NCI-H446 (cell line): Measurements from ENCODE around the gene MED27.
A peak's percentile ranks its signal among the peaks of the same experiment; 100 is the strongest.
"Not testable (repeated sequence)": the region's sequence is repeated elsewhere in the genome, so short reads cannot be mapped to it uniquely, and the experiment has no call there.

Experiments used
- DNase-seq, 2 experiments: peaks; one replicate each; lab custom pipeline; 2025; lab: John Stamatoyannopoulos, UW

The MED27 gene

DNA sequence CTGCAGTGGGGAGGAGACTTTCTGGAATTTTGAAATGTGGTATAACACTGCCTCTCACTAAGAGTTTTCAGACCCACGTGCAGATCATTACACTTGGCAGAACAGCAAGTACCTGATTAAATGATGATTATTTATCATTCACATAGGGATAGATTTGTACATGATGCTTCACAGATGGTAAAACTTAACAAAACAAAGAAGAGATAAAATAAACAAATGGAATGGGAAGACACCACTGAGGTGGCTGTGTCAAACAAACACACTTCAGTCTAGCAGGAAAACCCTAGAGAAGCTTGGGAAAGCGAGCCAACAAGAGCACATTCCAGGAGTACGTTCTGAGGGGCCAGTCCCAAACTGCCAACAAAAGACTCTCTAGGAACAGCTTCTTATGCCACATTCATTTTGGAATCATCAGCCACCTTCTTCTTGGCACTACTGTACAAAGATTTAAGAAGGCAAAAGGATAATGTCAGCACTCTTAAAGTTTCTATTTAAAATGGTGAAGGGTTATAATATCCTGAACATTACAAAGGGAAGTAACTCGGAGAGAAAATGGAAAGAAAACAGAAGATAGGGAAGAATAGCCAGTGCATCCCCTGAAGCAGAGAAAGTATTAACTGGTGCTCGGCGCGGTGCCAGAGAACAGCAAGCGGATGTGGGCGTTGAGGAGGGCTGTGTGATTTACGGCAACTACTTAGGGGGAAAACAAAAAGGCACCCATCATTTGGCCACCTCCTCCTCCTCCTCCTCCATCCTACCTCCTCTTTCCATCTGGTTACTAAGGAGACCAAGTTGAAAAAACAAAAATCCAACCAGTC, 1.6 kb downstream of the MED27 start:
- DNase-seq, result peak in 1 of 2 experiments; percentile 4

- DNase-seq, result no peak
Observed at GRCh38 chr9:132075853-132076252, 3.8 kb downstream of the MED27 start.

DNA sequence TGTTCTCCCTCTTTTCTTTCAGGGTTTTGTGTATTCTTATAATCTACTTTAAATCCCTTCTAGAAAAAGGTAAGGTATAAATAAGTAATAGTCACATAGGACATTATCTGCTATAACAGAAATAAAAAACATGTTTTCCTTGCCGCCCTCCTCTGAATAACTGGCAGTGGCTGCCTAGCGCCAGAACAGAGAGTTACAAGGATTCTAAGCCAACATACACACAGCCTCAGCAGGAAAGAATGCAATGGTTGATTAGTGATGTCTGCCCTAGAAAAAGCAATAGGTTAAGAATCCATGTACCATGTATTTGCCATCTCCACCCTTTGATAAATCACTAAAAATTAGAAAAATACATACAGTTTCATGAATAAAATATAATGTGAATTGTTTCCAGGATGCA, 4.9 kb downstream of the MED27 start:
- no peak for DNase-seq

DNA sequence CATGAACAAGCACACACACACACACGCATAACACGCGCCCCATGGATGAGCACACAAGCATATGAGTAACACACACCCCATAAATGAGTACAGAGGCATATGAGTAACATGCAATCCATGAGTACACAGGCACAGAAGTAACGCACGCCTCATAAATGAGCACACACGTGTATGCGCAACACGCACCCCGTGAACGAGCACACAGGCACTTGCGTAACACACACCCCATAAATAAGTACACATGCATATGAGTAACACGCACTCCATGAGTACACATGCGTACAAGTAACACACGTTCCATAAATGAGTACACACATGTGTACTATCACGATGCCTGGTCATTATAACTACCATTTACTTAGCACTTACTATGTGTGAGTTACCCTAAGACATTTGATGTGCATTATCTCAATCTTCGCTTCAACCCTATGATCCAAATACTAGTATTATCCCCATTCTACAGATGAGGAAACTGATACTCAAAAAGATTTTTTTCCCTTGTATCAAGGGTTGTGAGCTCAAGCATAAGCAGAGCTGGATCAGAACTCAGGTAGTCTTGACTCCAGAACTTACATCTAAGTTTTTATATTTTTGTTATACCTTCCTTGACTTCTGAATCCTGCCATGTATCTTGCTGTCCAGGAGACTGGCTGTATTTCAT, 7.7 kb downstream of the MED27 start:
- DNase-seq, result no peak

DNA sequence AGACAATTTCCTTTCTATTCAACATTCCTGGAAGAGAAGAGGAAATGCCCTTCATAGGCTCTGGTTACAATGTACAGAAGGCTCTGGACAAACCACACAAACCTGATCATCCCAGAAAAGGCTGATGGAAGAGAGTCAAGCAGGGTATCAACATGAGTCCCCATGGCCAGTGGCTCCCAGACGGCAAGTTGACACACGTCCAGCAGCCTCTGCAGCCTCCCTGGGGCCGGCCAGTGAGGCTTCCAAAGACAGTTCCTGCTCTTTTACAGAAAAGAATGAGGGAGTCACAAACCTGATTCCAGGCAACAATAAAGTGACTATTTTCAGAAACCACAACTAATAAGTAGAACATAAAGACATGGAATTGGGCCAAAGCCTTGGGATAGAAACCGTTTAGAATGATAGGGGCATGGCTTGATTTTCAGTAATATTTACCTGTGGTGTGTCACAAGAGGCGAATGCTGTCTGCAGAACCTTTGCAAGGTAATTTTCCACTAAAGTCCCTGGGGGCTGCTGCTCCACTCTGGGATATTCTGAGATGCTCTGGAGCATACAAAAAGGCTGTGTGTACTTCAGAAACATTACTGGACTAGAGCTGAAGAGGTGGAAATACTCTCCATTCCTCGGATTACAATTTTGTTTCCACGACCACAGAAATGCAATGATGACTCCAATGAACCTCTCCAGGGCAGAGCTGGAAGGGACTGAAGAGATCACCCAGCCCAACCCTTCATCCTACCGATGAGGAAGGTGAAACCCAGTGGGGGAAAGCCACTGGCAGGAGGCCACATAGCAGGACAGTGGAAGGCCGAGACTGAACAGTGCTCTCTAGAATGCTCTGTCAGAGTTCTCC, 10.4 kb downstream of the MED27 start:
- no peak for DNase-seq

GRCh38 chr9:132068605-132069004, 11.1 kb downstream of the MED27 start:
- no peak for DNase-seq

GRCh38 chr9:132066511-132066910, 13.2 kb downstream of the MED27 start:
- no peak for DNase-seq

DNA sequence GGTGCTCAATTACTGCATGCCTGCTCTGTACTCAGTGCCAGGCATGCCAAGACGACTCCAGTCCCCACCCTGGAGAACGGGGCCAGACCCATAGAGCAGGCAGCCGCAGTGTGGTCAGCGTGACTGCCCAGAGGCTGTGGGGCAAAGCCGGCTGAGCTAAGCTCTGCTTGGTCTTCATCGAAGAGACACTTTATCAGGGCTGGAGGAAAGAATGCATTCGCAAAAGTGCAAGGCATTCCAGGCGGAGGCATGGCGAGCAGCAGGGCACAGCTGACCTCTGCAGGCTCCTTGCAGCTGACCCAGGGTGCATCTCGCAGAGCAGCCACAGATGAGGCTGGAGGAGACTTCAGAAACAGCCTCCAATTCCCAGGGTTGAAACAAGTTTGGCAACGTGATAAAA, 13.6 kb downstream of the MED27 start:
- DNase-seq, result no peak

DNA sequence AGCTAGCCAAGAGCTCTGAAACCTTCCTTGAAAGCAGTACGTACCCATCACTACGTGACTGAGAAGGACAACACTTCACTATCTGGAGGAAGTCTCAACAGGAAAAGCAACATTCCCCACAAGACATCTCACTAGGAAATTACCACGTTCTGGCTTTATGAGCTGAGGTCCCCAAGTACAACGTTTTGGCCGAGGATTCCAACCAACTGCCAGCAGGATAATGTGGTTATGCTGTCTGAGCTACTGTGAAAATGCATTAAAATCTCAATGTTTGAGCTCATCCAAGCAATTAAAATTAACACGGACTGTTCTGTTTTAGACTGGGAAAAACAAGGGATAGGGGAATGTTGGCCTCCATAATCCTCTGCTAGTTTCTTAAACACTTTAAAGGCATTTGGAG, 16.4 kb downstream of the MED27 start:
- DNase-seq, result no peak

DNA sequence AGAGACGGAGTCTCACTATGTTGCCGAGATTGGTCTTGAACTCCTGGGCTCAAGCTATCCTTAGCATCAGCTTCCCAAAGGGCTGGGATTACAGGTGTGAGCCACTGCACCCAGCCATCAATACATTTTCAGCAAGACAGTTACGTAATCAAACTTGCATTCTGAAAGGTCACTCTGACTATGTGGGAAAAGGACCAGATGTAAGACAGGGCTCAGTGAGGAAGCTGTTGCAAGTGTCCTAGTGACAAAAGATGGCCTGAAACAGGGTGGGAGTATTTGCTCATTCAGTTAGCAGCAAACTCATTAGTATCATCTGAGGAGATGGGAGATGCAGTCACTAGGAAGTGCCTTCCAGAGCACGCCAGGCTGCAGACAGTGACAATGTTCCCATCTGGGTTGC, 16.9 kb downstream of the MED27 start:
- no peak for DNase-seq

GRCh38 chr9:132061526-132061925, 18.1 kb downstream of the MED27 start:
- no peak for DNase-seq

- no peak for DNase-seq
Observed at GRCh38 chr9:132059361-132059760, 20.3 kb downstream of the MED27 start.

DNA sequence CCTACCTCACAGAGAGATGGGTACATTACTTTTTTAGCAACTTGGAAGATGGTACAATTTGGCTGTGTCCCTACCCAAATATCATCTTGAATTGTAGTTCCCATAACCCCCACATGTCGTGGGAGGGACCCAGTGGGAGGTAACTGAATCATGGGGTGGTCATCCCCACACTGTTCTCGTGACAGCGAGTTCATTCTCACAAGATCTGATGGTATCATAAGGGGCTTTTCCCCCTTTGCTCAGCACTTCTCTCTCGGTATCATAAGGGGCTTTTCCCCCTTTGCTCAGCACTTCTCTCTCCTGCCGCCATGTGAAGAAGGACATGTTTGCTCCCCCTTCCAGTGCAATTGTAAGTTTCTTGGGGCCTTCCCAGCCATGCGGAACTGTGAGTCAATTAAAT, 21.4 kb downstream of the MED27 start:
- not testable (repeated sequence) for DNase-seq

- no peak for DNase-seq
Observed at GRCh38 chr9:132056717-132057560, 22.7 kb downstream of the MED27 start.

DNA sequence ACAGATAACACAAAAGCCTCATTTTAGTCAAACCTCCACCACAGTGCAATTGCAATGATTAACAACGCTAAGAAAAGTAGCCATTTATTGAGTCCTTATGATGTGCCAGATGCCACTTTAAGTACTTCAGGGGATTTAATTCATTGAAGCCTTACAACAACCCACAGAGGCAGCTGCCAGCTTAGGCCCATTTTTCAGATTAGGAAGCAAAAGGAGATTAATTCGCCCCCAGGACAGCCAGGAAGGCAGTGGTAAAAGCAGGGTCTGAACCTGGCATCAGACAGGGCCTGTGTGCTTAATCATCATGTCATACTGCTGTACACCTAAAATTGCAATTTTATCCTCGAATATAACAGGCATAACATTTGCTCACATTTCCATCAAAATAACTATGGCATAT, 23.9 kb downstream of the MED27 start:
- DNase-seq, result no peak

- no peak for DNase-seq
Observed at GRCh38 chr9:132054024-132054423, 25.6 kb downstream of the MED27 start.

GRCh38 chr9:132049900-132050299, 29.8 kb downstream of the MED27 start:
- DNase-seq, result no peak

- DNase-seq, result no peak
Observed at GRCh38 chr9:132049323-132049882, 30.3 kb downstream of the MED27 start.

GRCh38 chr9:132048201-132048600, 31.5 kb downstream of the MED27 start:
- DNase-seq, result no peak

- DNase-seq, result no peak
Observed at GRCh38 chr9:132046456-132046855, 33.2 kb downstream of the MED27 start.

DNA sequence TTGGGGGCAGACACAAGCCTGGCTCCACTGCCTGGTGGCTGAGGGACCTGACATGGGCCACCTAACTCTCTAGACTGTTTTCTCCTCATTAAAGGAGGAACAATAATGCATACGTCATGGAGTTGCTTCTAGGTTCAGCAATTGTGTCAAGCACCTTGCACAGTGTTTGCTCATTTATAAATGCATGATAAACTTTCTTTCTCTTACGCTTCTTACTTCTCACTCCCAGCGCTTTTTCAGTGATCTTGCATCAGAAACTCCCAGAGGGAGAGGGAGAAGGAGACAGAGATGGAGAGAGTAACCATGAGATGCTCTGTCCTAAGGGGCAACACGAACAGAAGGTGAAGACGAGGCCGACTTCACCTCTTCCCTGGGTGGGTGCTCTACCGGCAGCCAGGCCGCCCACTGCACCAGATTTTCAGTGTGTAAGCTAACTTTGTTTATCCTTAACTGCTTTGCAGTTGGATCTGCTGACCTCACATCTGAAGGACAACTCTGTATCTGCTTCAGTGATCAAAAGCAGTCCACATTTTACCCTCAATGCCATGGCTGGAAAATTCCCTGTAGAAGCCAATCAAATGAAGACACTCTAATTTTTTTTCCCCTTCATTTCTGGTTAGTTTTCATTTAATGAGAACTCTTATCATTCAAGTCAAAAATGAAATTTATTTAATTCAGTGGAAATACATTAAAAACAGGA, 35.3 kb downstream of the MED27 start:
- DNase-seq, result no peak
